C4-2B (cell line): Measurements from ENCODE around the gene LRP5.

Experiments used
- H3K27ac ChIP-seq: fragments of 450-650 bp; 2 replicates; pipeline ENCODE4 v1.5.1; 2017
- CTCF ChIP-seq: fragments of 450-650 bp; conservative IDR thresholded peaks from 2 replicates; pipeline ENCODE4 v1.5.1; 2017; ENCODE audit warnings: mild to moderate bottlenecking
- ZFX ChIP-seq: fragments of 450-650 bp; IDR thresholded peaks from 2 replicates; pipeline ENCODE4 v1.6.1; 2017

The LRP5 gene

GRCh38 chr11:68312117-68312779 lies at the start of gene LRP5:
Gene LRP5, plus strand, starts transcription at chr11:68312591. Its CDS starts 124 bp downstream, at chr11:68312715.
- TF ChIP-seq CTCF = no peak
- no peak for TF ChIP-seq ZFX
- peak within 1 kb of the TSS; percentile 90 for H3K27ac ChIP-seq

- H3K27ac ChIP-seq = no peak overlapping the region
- TF ChIP-seq ZFX (no peak), CTCF (no peak)
Measured at GRCh38 chr11:68263444-68264035, 48.9 kb upstream of the LRP5 start.

GRCh38 chr11:68264244-68264643 lies 48.1 kb upstream of the LRP5 start:
- H3K27ac ChIP-seq = no peak overlapping the region
- TF ChIP-seq ZFX (no peak), CTCF (no peak)

- H3K27ac ChIP-seq = no peak overlapping the region
Measured at GRCh38 chr11:68264741-68265540, 47.5 kb upstream of the LRP5 start.

GRCh38 chr11:68266121-68266891 lies 46.1 kb upstream of the LRP5 start:
- H3K27ac ChIP-seq = no peak overlapping the region
- TF ChIP-seq ZFX (no peak), CTCF (no peak)

More at GRCh38 chr11:68264741-68265540, 47.5 kb upstream of the LRP5 start:
- TF ChIP-seq ZFX (no peak), CTCF (no peak)

- TF ChIP-seq ZFX = no peak
- TF ChIP-seq CTCF = no peak
- no peak overlapping the region for H3K27ac ChIP-seq
Measured at GRCh38 chr11:68266936-68267880, 45.2 kb upstream of the LRP5 start.
